Raji (cell line): Measurements from ENCODE around the gene NEURL1.

Source experiments
- POLR2A ChIP-seq: IDR thresholded peaks from 2 replicates; pipeline ENCODE4 v1.6.1; 2011; ENCODE audit warnings: low read depth, low read length, control low read depth; ENCODE audit not compliant: insufficient read depth

Gene NEURL1

DNA sequence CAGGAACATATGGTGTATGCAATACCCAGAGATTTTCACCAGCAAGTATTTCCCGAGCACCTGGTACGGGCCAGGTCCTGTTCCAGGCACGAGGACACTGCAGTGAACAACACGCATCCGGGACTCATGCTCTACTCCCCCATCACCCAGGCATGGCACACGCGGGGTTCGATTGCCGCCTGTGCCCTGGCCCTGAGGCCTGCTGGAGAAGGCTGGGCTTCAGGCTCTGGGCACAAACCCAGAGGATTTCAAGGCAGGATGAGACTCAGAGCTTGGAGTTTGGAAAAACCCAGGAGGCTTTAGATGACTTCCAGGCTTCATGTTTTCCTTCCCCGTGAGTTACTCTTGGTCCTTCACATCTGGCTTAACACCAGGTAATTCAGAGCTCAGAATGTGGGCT, 143.5 kb downstream of the NEURL1 start:
- TF ChIP-seq POLR2A, result no peak

DNA sequence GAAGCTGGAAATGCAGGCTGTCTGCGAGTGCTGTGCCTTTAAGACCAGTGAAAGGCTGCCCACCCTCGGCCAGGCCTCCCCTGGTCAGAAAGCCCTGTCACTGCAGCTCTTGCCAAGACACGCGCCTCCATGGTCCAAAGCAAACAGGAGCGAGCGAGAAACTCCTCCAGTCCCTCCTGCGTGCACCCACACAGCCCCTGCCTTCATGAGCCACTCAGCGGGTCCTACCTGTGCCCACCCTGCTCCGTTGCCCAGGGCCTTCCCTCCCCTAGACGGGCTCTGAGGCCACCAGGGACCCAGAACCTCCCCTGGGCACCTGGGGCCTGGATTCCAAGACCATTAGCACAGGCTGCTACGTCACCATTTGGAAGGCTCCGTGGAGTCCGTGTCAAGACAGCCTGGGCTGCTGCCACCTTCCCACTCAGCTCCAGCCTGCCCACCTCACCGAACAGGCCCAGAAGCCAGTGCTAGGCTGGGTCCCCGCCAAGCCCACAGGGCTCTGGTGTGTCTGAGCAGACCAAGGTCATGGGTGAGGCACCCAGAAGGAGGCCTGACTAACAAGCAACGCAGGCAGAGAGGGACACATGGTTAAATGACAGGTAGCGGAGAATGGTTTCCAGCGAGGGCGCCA, 144.5 kb downstream of the NEURL1 start:
- TF ChIP-seq POLR2A, result no peak

DNA sequence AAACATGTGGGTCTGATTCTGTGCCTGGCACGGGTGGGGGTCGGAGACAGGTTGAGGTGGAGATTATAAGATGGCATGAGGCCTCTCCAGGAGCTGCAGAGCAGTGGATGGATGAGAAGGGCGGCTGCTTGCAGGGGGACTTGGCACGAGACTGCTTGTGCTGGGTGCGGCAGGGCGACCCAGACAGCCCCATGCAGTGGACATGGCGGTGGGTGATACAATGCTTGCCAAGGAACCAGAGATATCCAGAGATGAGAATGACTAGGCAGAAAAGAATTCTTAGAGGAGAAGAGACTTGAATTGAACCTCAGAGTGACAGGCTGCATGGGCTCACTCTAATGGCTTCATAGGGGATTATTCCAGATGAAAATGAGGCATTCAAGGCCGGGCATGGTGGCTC, 145.4 kb downstream of the NEURL1 start:
- no peak for TF ChIP-seq POLR2A

DNA sequence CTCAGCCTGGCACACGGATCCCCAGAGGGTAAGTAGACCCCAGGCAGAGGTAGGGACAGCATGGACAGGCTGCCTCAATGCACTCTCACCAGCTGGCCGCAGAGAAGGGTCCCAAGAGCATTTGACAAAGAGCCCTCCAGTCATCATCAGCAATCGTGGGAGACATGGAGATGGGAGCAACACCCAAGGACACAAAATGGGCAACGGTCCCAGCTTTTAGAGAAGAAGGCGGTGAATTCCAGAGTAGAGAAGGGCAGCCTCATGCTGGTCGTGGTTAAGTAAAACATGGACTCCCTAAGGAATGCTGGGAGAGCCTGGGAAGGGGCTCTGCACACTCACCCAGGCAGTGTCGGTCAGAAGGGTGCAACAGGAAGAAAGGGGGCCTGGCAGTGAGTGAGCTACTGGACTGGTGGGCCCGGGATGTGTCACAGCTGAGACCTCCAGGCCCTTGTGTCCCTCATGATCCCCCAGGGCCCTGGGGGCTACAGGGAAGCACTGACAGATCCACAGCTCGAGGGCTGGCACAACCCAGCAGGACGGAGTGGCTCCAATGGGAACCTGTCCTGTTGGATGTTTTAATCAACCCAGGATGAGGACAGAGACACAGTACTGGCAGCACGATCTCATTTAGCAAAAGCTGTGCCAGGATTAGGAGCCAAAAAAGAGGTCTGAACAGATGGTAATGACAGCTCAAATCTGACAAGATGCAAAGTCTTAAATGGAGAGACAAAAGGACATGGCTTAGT, 147.1 kb downstream of the NEURL1 start:
- no peak for TF ChIP-seq POLR2A

DNA sequence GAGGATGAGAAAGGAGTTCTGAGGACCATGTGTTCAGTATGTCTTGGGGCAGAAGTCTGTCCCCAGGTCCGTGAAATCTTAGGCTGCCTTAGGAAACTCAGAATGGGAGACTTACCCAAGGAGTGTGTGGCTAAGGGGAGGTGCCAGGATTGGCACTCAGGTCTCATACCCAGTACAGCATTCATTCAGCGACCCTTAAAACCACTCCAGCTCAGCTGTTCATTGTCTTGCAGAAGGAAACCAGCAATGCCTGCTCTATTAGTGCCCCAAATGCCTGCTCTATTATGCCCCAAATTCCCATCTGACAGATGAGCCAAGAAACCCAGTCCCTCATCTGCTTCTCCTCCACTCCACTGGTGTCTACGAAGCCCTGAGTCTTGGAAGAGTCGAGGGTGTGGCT, 147.8 kb downstream of the NEURL1 start:
- no peak for TF ChIP-seq POLR2A
